Endothelial cell (in vitro differentiated cells): ENCODE data around the gene GPX7. TPM values are rescaled to one million over a fixed set of nuclear protein-coding genes. Genes with fewer than 3 reads are reported as not detected.
A peak's percentile ranks its signal among the peaks of the same experiment; 100 is the strongest.

ENCODE experiments used
- DNase-seq: peaks from one replicate; pipeline ENCODE4 v3.0.0; 2021; ENCODE audit warnings: low spot score
- H3K27ac Mint-ChIP-seq: one replicate; pipeline ENCODE4 v1.8.0; 2021; ENCODE audit warnings: mixed read lengths, inconsistent platforms; ENCODE audit not compliant: unreplicated experiment
- H3K27me3 Mint-ChIP-seq: one replicate; pipeline ENCODE4 v1.8.0; 2021; ENCODE audit warnings: mild to moderate bottlenecking, moderate library complexity, mixed read lengths, inconsistent platforms; ENCODE audit not compliant: unreplicated experiment
- H3K36me3 Mint-ChIP-seq: one replicate; pipeline ENCODE4 v1.8.0; 2021; ENCODE audit warnings: mild to moderate bottlenecking, low read depth, mixed read lengths, inconsistent platforms; ENCODE audit not compliant: unreplicated experiment
- H3K4me1 Mint-ChIP-seq: one replicate; pipeline ENCODE4 v1.8.0; 2021; ENCODE audit warnings: mild to moderate bottlenecking, mixed read lengths, inconsistent platforms; ENCODE audit not compliant: unreplicated experiment
- H3K4me3 Mint-ChIP-seq: one replicate; pipeline ENCODE4 v1.8.0; 2021; ENCODE audit warnings: mild to moderate bottlenecking, mixed read lengths, inconsistent platforms; ENCODE audit not compliant: unreplicated experiment
- H3K9me3 Mint-ChIP-seq: one replicate; pipeline ENCODE4 v1.8.0; 2021; ENCODE audit warnings: mixed read lengths, inconsistent platforms; ENCODE audit not compliant: unreplicated experiment
- total RNA-seq: library from RNA; stranded (reverse); fragmentation: NEBNext Ultra II Directional; extraction: Animal tissue kit (Norgen Biotek cat#: 25700); gene quantifications from one replicate; pipeline ENCODE4 v1.2.1, GENCODE V29; 2021; ENCODE audit not compliant: unreplicated experiment
- TF ChIP-seq, protein P1 (sequence below): fragments of 200-600 bp; sonication (generic); IDR thresholded peaks from one replicate; pipeline ENCODE4 v1.5.0; 2021; ENCODE audit warnings: antibody characterized with exemption; ENCODE audit not compliant: unreplicated experiment

Gene GPX7
- total RNA-seq, 1 donor from 2014 or later, result 59.4 TPM

DNA sequence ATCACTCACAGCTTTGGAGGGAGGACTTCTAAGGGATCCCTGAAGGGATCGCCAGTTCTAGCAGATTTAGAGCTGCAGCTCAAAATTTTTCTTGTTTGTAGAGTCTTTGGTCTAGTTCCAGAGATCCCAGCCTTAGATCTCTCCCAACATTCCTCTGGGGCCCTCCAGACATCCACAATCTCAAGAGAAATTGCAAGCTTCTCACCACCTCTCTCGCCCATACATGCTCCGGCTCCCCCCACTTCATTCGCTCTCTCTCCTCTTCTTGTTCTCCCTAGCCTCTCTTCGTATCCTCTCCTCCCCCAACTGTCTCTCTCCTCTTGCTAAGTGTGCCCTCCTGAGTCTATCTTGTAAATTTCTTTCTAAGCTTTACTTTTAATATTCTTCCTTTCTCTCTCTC lies 34.2 kb upstream of the GPX7 start:
- DNase-seq, result no peak
- peak overlapping the region; percentile 83 for H3K27ac Mint-ChIP-seq
- H3K9me3 Mint-ChIP-seq, result no peaks in the 10 kb centered on the region
- H3K4me1 Mint-ChIP-seq, result peaks cover 28% of the 10 kb centered on the region
- TF ChIP-seq, protein P1, sequence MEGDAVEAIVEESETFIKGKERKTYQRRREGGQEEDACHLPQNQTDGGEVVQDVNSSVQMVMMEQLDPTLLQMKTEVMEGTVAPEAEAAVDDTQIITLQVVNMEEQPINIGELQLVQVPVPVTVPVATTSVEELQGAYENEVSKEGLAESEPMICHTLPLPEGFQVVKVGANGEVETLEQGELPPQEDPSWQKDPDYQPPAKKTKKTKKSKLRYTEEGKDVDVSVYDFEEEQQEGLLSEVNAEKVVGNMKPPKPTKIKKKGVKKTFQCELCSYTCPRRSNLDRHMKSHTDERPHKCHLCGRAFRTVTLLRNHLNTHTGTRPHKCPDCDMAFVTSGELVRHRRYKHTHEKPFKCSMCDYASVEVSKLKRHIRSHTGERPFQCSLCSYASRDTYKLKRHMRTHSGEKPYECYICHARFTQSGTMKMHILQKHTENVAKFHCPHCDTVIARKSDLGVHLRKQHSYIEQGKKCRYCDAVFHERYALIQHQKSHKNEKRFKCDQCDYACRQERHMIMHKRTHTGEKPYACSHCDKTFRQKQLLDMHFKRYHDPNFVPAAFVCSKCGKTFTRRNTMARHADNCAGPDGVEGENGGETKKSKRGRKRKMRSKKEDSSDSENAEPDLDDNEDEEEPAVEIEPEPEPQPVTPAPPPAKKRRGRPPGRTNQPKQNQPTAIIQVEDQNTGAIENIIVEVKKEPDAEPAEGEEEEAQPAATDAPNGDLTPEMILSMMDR, result no peak
- H3K4me3 Mint-ChIP-seq, result no peak overlapping the region
- H3K36me3 Mint-ChIP-seq, result no peaks in the 10 kb centered on the region
- no peaks in the 10 kb centered on the region for H3K27me3 Mint-ChIP-seq

DNA sequence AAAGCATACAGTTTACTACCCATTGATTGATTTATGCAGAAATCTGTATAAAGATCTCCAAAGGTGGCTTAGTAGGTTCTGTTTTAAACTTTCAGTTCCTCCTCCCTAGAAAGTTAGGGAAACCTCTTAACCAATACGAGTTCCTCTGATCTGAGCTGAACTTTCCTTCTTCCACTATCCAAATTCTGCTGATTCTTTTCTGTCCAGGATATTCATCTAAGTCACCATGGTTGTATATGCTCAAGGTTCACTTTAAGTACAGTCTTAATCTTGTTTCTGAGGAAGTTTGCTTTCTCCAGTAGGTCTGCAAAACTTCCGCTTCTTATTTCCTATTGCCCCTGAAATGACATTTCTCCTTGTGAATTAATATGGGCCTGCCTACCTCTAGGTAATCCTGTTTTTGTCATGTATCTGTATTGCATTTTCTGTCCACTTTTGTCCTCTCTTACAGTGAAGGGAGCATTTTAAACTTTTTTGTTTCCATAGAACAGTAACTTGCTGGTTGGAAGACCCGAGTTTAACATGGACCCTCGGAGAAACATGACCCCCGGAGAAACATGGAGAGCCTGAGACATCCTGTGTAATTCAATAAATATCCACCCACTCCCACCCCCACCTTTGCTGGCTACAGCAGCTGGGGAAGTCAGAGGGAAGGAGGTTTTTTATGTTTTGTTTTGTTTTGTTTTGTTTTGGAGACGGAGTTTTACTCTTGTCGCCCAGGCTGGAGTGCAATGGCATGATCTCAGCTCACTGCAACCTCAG lies 32.5 kb upstream of the GPX7 start:
- Mint-ChIP-seq H3K36me3 (no peaks in the 10 kb centered on the region), H3K27me3 (no peaks in the 10 kb centered on the region)
- TF ChIP-seq, protein P1, result no peak

DNA sequence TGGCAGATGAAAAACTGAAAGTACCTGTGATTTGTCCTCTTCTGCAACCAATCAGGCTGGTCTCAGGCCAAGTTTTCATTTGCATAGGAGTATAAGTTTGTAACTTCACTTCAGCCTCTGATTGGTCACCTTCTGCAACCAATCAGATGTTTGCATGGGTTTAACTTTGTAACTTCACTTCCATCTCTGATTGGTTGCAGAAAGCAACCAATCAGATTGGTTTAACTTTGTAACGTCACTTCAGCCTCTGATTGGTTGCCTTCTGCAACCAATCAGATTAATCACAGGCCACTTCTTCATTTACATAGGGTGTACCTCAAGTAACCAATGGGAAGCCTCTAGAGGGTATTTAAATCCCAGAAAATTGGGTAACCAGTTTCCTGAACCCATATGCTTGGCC lies 30.4 kb upstream of the GPX7 start:
- no peak overlapping the region for H3K4me3 Mint-ChIP-seq
- H3K27ac Mint-ChIP-seq, result no peak overlapping the region
- no peaks in the 10 kb centered on the region for H3K36me3 Mint-ChIP-seq
- H3K4me1 Mint-ChIP-seq, result peaks cover 25% of the 10 kb centered on the region
- TF ChIP-seq, protein P1, result no peak
- H3K9me3 Mint-ChIP-seq, result no peaks in the 10 kb centered on the region
- DNase-seq, result no peak
- no peaks in the 10 kb centered on the region for H3K27me3 Mint-ChIP-seq

More for the DNA sequence above, 32.5 kb upstream of the GPX7 start:
- no peaks in the 10 kb centered on the region for H3K9me3 Mint-ChIP-seq
- peak; percentile 40 for DNase-seq
- H3K27ac Mint-ChIP-seq, result peak overlapping the region; percentile 98
- no peak overlapping the region for H3K4me3 Mint-ChIP-seq
- H3K4me1 Mint-ChIP-seq, result peaks cover 25% of the 10 kb centered on the region

DNA sequence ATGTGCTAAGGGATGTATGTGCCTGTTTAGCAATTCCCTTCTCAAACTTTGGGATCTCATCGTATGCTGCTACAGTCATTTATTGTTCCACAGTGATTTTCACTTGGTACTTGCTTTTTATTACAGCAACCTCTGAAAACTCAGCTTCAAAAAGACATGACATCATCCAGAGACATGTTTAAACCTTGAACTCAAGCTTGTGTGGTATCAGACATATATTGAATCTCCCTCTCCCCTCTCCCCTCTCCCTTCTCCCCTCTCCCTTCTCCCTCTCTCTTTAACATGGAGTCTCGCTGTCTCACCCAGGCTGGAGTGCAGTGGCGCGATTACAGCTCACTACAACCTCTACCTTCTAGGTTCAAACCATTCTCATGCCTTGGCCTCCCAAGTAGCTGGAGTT lies 29.8 kb upstream of the GPX7 start:
- no peaks in the 10 kb centered on the region for H3K27me3 Mint-ChIP-seq
- peaks cover 27% of the 10 kb centered on the region for H3K4me1 Mint-ChIP-seq
- no peak overlapping the region for H3K4me3 Mint-ChIP-seq
- TF ChIP-seq, protein P1, result no peak
- no peaks in the 10 kb centered on the region for H3K36me3 Mint-ChIP-seq
- H3K27ac Mint-ChIP-seq, result no peak overlapping the region
- no peak for DNase-seq
- no peaks in the 10 kb centered on the region for H3K9me3 Mint-ChIP-seq

DNA sequence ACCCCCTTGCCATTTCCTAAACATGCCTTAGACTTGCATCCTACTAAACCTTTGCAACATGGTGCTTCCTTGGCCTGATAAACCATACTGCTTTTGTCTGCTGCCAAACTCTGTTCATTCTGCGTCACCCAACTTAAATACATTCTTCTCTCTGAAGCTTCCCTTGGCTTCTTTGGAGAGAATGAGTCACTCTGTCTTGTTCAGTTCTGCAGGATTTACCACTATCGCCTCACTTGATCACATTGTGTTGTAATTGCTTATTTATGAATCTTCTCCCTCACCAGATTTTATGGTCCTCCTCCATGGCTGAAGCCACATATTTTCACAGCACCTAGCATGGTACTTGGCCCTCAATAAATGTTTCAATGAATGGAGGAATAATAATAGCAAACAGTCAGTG lies 27.6 kb upstream of the GPX7 start:
- Mint-ChIP-seq H3K4me3 (no peak overlapping the region), H3K9me3 (no peaks in the 10 kb centered on the region), H3K27ac (no peak overlapping the region), H3K27me3 (no peaks in the 10 kb centered on the region), H3K36me3 (peaks cover 4% of the 10 kb centered on the region), H3K4me1 (peaks cover 10% of the 10 kb centered on the region)
- TF ChIP-seq, protein P1, result no peak
- no peak for DNase-seq
